ENCODE results near the gene CRABP1.

The CRABP1 gene

GRCh38 chr15:78322243-78322642 lies 17.9 kb upstream of the CRABP1 start:
- no peak for DNase-seq (ENCODE audit: low spot score)
- no peak for TF ChIP-seq CTCF (IDR thresholded peaks at IDR 0.05; ENCODE audit: extremely low read depth, insufficient read depth, missing control alignments)
- in situ Hi-C loops (cut with MboI; ENCODE audit: low pct_unique_long_range_greater_than_20kb, low sequenced_read_pairs, unreplicated experiment), result no loop called here

- in situ Hi-C loops (cut with MboI; ENCODE audit: low pct_unique_long_range_greater_than_20kb, low sequenced_read_pairs, unreplicated experiment), result no loop called here
- TF ChIP-seq CTCF (IDR thresholded peaks at IDR 0.05; ENCODE audit: extremely low read depth, insufficient read depth, missing control alignments), result no peak
- DNase-seq (ENCODE audit: low spot score), result no peak
Measured at GRCh38 chr15:78322724-78323521, 17.2 kb upstream of the CRABP1 start.

GRCh38 chr15:78323693-78324092 lies 16.5 kb upstream of the CRABP1 start:
- no peak for TF ChIP-seq CTCF (IDR thresholded peaks at IDR 0.05; ENCODE audit: extremely low read depth, insufficient read depth, missing control alignments)
- in situ Hi-C loops (cut with MboI; ENCODE audit: low pct_unique_long_range_greater_than_20kb, low sequenced_read_pairs, unreplicated experiment), result no loop called here
- no peak for DNase-seq (ENCODE audit: low spot score)

GRCh38 chr15:78324144-78324543 lies 16.0 kb upstream of the CRABP1 start:
- in situ Hi-C loops (cut with MboI; ENCODE audit: low pct_unique_long_range_greater_than_20kb, low sequenced_read_pairs, unreplicated experiment), result no loop called here
- DNase-seq (ENCODE audit: low spot score), result no peak
- TF ChIP-seq CTCF (IDR thresholded peaks at IDR 0.05; ENCODE audit: extremely low read depth, insufficient read depth, missing control alignments), result no peak

GRCh38 chr15:78325092-78325843 lies 14.9 kb upstream of the CRABP1 start:
- TF ChIP-seq CTCF (IDR thresholded peaks at IDR 0.05; ENCODE audit: extremely low read depth, insufficient read depth, missing control alignments), result no peak
- DNase-seq (ENCODE audit: low spot score), result no peak
- in situ Hi-C loops (cut with MboI; ENCODE audit: low pct_unique_long_range_greater_than_20kb, low sequenced_read_pairs, unreplicated experiment), result no loop called here

GRCh38 chr15:78327466-78327865 lies 12.7 kb upstream of the CRABP1 start:
- in situ Hi-C loops (cut with MboI; ENCODE audit: low pct_unique_long_range_greater_than_20kb, low sequenced_read_pairs, unreplicated experiment), result no loop called here
- DNase-seq (ENCODE audit: low spot score), result no peak
- no peak for TF ChIP-seq CTCF (IDR thresholded peaks at IDR 0.05; ENCODE audit: extremely low read depth, insufficient read depth, missing control alignments)
